Osteoblast (primary cell): ENCODE data around the gene ZNF598. TPM values are rescaled to one million over a fixed set of nuclear protein-coding genes. Genes with fewer than 3 reads are reported as not detected.

Experiments used
- DNase-seq: peaks from one replicate; pipeline ENCODE4 v3.0.0; 2011; ENCODE audit warnings: low spot score, mixed read lengths; ENCODE audit not compliant: insufficient read length; ENCODE audit errors: missing footprints
- H2AFZ ChIP-seq: 2 replicates; pipeline ENCODE4 v1.6.0; 2011; ENCODE audit warnings: mild to moderate bottlenecking, low read length
- H3K27ac ChIP-seq: 2 replicates; pipeline ENCODE4 v1.5.1; 2011; ENCODE audit warnings: mild to moderate bottlenecking, low read depth, low read length, moderate library complexity
- H3K27me3 ChIP-seq: 2 replicates; pipeline ENCODE4 v1.6.0; 2012; ENCODE audit warnings: mild to moderate bottlenecking, control low read depth, inconsistent platforms, low read length, moderate library complexity; ENCODE audit not compliant: insufficient read depth
- H3K36me3 ChIP-seq: 2 replicates; pipeline ENCODE4 v1.5.1; 2011; ENCODE audit warnings: mild to moderate bottlenecking, low read length, control low read depth, moderate library complexity; ENCODE audit not compliant: insufficient read depth
- H3K4me1 ChIP-seq: 2 replicates; pipeline ENCODE4 v1.5.1; 2011; ENCODE audit warnings: mild to moderate bottlenecking, low read length, control low read depth, moderate library complexity; ENCODE audit not compliant: insufficient read depth
- H3K4me2 ChIP-seq: 2 replicates; pipeline ENCODE4 v1.6.0; 2011; ENCODE audit warnings: mild to moderate bottlenecking, low read length; ENCODE audit not compliant: insufficient read depth
- H3K4me3 ChIP-seq: fragments of 200-600 bp; sonication (generic); 3 replicates; pipeline ENCODE4 v1.5.1; 2012; ENCODE audit warnings: mild to moderate bottlenecking, low read length, inconsistent platforms; ENCODE audit not compliant: insufficient read depth
- H3K79me2 ChIP-seq: 2 replicates; pipeline ENCODE4 v1.6.0; 2012; ENCODE audit warnings: mild to moderate bottlenecking, low read length, control low read depth, inconsistent platforms; ENCODE audit not compliant: insufficient read depth
- H3K9me3 ChIP-seq: 2 replicates; pipeline ENCODE4 v1.5.1; 2011; ENCODE audit warnings: low read depth, low read length, control low read depth
- H4K20me1 ChIP-seq: 2 replicates; pipeline ENCODE4 v1.6.0; 2012; ENCODE audit warnings: mild to moderate bottlenecking, low read length, control low read depth; ENCODE audit not compliant: insufficient read depth
- CTCF ChIP-seq: IDR thresholded peaks from 2 replicates; pipeline ENCODE4 v1.5.1; 2011; ENCODE audit warnings: mild to moderate bottlenecking, low read depth, low read length, moderate library complexity; ENCODE audit errors: extremely low read depth
- total RNA-seq: library from RNA; depleted of rRNA; stranded (reverse); fragments of >200 nt; gene quantifications from 2 replicates; pipeline ENCODE4 v1.2.3, GENCODE V29; 2012

ZNF598 gene
- total RNA-seq, 1 donor = 21.0 TPM

- peaks cover 30% of the 10 kb centered on the region for H3K79me2 ChIP-seq
- H4K20me1 ChIP-seq = peaks cover 14% of the 10 kb centered on the region
- peak overlapping the region; percentile 94 for H3K27ac ChIP-seq
- H2AFZ ChIP-seq = no peak overlapping the region
- TF ChIP-seq CTCF = no peak
- no peaks in the 10 kb centered on the region for H3K9me3 ChIP-seq
- peaks cover 14% of the 10 kb centered on the region for H3K36me3 ChIP-seq
- H3K4me1 ChIP-seq = peaks cover 48% of the 10 kb centered on the region
- no peaks in the 10 kb centered on the region for H3K27me3 ChIP-seq
- DNase-seq = peak; percentile 91
- H3K4me2 ChIP-seq = peak overlapping the region; percentile 81
- peak overlapping the region; percentile 58 for H3K4me3 ChIP-seq
Measured at GRCh38 chr16:2032285-2033056, 22.9 kb upstream of the ZNF598 start.

GRCh38 chr16:2031081-2031577 is 21.5 kb upstream of the ZNF598 start:
- Histone ChIP-seq H3K9me3 (no peaks in the 10 kb centered on the region), H3K79me2 (peaks cover 23% of the 10 kb centered on the region), H3K27ac (no peak overlapping the region), H3K36me3 (peaks cover under 1% of the 10 kb centered on the region), H2AFZ (no peak overlapping the region), H4K20me1 (peaks cover 16% of the 10 kb centered on the region), H3K27me3 (no peaks in the 10 kb centered on the region), H3K4me1 (peaks cover 46% of the 10 kb centered on the region), H3K4me2 (no peak overlapping the region), H3K4me3 (no peak overlapping the region)
- no peak for TF ChIP-seq CTCF
- no peak for DNase-seq

GRCh38 chr16:2030036-2030435 is 20.4 kb upstream of the ZNF598 start:
- Histone ChIP-seq H3K4me2 (no peak overlapping the region), H2AFZ (no peak overlapping the region), H3K9me3 (no peaks in the 10 kb centered on the region), H3K79me2 (peaks cover 19% of the 10 kb centered on the region), H3K27ac (no peak overlapping the region), H3K36me3 (no peaks in the 10 kb centered on the region), H4K20me1 (peaks cover 16% of the 10 kb centered on the region), H3K4me1 (peaks cover 35% of the 10 kb centered on the region), H3K4me3 (no peak overlapping the region), H3K27me3 (no peaks in the 10 kb centered on the region)
- DNase-seq = no peak
- TF ChIP-seq CTCF = no peak

- DNase-seq = no peak
- no peak for TF ChIP-seq CTCF
- Histone ChIP-seq H3K4me3 (no peak overlapping the region), H3K36me3 (no peaks in the 10 kb centered on the region), H3K27me3 (no peaks in the 10 kb centered on the region), H3K79me2 (peaks cover 15% of the 10 kb centered on the region), H4K20me1 (peaks cover 16% of the 10 kb centered on the region), H3K27ac (no peak overlapping the region), H3K9me3 (no peaks in the 10 kb centered on the region), H3K4me2 (peak overlapping the region; percentile 9), H2AFZ (no peak overlapping the region), H3K4me1 (peaks cover 30% of the 10 kb centered on the region)
Measured at GRCh38 chr16:2029350-2029749, 19.7 kb upstream of the ZNF598 start.
